22Rv1 (cell line): ENCODE measurements around the gene SMNDC1.

Experiments used
- CTCF ChIP-seq: fragments of 450-650 bp; IDR thresholded peaks from 2 replicates; pipeline ENCODE4 v1.5.1; 2017; ENCODE audit warnings: mild to moderate bottlenecking
- ZFX ChIP-seq: fragments of 450-650 bp; IDR thresholded peaks from 2 replicates; pipeline ENCODE4 v1.6.1; 2017; ENCODE audit warnings: antibody characterized with exemption, borderline replicate concordance

- TF ChIP-seq CTCF, result no peak
- no peak for TF ChIP-seq ZFX
Measured at GRCh38 chr10:110241841-110242240, 62.9 kb downstream of the SMNDC1 start.
